Measurements from ENCODE around the gene LPP.

Gene LPP

GRCh38 chr3:188286087-188286513 lies 132.1 kb downstream of the LPP start:
- CTCF ChIA-PET = no interaction called here
- POLR2A ChIA-PET = no interaction called here
- DNase-seq (ENCODE audit: extremely low spot score) = no peak
- no peak for TF ChIP-seq CTCF (IDR thresholded peaks at IDR 0.05; ENCODE audit: control extremely low read depth, extremely low read depth, low read depth, missing control alignments)

GRCh38 chr3:188287339-188287738 lies 133.4 kb downstream of the LPP start:
- no peak for TF ChIP-seq CTCF (IDR thresholded peaks at IDR 0.05; ENCODE audit: control extremely low read depth, extremely low read depth, low read depth, missing control alignments)
- DNase-seq (ENCODE audit: extremely low spot score) = no peak
- ChIA-PET CTCF (no interaction called here), POLR2A (no interaction called here)

- ChIA-PET POLR2A (no interaction called here), CTCF (interaction anchor here (2.2 kb wide), 1 partner anchor 9 kb away, joined by 5 read pairs; no protein-coding TSS in a partner anchor)
- no peak for TF ChIP-seq CTCF (IDR thresholded peaks at IDR 0.05; ENCODE audit: control extremely low read depth, extremely low read depth, low read depth, missing control alignments)
Measured at GRCh38 chr3:188287762-188288505, 134.0 kb downstream of the LPP start.

GRCh38 chr3:188292251-188292650 lies 138.3 kb downstream of the LPP start:
- ChIA-PET POLR2A (no interaction called here), CTCF (interaction anchor here (1.4 kb wide), 1 partner anchor 14 kb away, joined by 3 read pairs; no protein-coding TSS in a partner anchor)
- no peak for TF ChIP-seq CTCF (IDR thresholded peaks at IDR 0.05; ENCODE audit: control extremely low read depth, extremely low read depth, low read depth, missing control alignments)
- no peak for DNase-seq (ENCODE audit: extremely low spot score)

More at GRCh38 chr3:188287762-188288505, 134.0 kb downstream of the LPP start:
- no peak for DNase-seq (ENCODE audit: extremely low spot score)

GRCh38 chr3:188292827-188293226 lies 138.9 kb downstream of the LPP start:
- TF ChIP-seq CTCF (IDR thresholded peaks at IDR 0.05; ENCODE audit: control extremely low read depth, extremely low read depth, low read depth, missing control alignments) = no peak
- POLR2A ChIA-PET = no interaction called here
- DNase-seq (ENCODE audit: extremely low spot score) = no peak
- CTCF ChIA-PET = interaction anchor here (0.9 to 1.4 kb wide), 2 partner anchors 10 to 15 kb away, joined by 3 read pairs; no protein-coding TSS in a partner anchor

GRCh38 chr3:188294113-188294512 lies 140.2 kb downstream of the LPP start:
- CTCF ChIA-PET = interaction anchor here (1.1 kb wide), 1 partner anchor 32 kb away, joined by 3 read pairs; no protein-coding TSS in a partner anchor
- POLR2A ChIA-PET = no interaction called here
- no peak for TF ChIP-seq CTCF (IDR thresholded peaks at IDR 0.05; ENCODE audit: control extremely low read depth, extremely low read depth, low read depth, missing control alignments)
- DNase-seq (ENCODE audit: extremely low spot score) = no peak
